ENCODE results near the gene MFSD2A.

- TF ChIP-seq, protein P1, sequence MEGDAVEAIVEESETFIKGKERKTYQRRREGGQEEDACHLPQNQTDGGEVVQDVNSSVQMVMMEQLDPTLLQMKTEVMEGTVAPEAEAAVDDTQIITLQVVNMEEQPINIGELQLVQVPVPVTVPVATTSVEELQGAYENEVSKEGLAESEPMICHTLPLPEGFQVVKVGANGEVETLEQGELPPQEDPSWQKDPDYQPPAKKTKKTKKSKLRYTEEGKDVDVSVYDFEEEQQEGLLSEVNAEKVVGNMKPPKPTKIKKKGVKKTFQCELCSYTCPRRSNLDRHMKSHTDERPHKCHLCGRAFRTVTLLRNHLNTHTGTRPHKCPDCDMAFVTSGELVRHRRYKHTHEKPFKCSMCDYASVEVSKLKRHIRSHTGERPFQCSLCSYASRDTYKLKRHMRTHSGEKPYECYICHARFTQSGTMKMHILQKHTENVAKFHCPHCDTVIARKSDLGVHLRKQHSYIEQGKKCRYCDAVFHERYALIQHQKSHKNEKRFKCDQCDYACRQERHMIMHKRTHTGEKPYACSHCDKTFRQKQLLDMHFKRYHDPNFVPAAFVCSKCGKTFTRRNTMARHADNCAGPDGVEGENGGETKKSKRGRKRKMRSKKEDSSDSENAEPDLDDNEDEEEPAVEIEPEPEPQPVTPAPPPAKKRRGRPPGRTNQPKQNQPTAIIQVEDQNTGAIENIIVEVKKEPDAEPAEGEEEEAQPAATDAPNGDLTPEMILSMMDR (IDR thresholded peaks at IDR 0.05), result no peak
- no peak for TF ChIP-seq POLR2A (IDR thresholded peaks at IDR 0.05)
Measured at GRCh38 chr1:39905172-39905571, 49.8 kb upstream of the MFSD2A start.

Data from stomach (tissue), 4 donors.